G401 (cell line): ENCODE data around the gene PPP1R37. TPM values are rescaled to one million over a fixed set of nuclear protein-coding genes. Genes with fewer than 3 reads are reported as not detected.

ENCODE experiments used
- DNase-seq: peaks from one replicate; pipeline ENCODE4 v3.0.0-alpha.2; 2015; ENCODE audit warnings: low spot score
- in situ Hi-C: cut with HindIII; loops from 2 replicates; pipeline ENCODE4 v1.10.0; 2016; ENCODE audit warnings: low sequenced_read_pairs, mixed read lengths
- total RNA-seq: library from RNA; depleted of rRNA; stranded (reverse); fragments of >200 nt; shearing (Covaris generic); gene quantifications from 2 replicates; pipeline ENCODE4 v1.2.3, GENCODE V29; 2014

Gene PPP1R37
- total RNA-seq, 1 experiment from 2014 or later = 42.6 TPM

DNA sequence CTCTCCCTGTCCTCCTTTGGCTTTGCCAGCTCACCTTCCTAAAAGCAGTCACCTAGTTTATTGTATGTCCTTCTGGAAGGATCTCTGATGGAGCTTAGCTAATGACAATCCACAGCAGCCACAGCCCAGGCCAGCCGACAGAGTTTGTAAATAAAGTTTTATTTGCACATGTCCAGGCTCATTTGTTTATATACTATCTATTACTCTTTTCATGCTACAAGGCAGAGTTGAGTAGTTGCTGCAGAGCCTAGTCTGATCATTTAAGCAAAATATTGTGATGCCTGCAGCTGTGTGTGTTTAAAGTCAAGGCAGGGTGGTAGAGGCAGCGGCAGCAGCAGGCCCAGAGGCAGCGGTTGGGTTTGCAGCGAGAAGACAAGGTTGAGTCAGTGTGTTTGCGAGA lies 35.2 kb downstream of the PPP1R37 start:
- DNase-seq = no peak
- in situ Hi-C loops = no loop called here

DNA sequence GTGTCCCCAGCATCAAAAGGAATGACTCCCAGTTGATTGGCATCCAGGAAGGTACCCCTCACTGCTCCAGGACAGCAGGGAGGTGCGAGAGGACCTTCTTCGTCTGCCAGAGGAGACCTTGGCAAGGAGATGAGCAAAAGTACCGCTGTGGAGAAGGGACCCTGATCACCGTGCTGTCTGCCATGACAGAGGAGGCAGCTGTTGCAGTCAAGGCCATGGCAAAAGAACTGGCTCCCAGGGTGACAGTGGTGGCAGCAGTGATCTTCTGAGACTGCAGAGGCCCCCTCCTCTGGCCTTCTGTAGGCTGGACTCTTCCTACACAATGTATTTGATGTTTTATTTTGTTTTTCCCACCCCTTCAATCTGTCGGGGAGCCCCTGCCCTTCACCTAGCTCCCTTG lies 35.8 kb downstream of the PPP1R37 start:
- no peak for DNase-seq
- in situ Hi-C loops = no loop called here

DNA sequence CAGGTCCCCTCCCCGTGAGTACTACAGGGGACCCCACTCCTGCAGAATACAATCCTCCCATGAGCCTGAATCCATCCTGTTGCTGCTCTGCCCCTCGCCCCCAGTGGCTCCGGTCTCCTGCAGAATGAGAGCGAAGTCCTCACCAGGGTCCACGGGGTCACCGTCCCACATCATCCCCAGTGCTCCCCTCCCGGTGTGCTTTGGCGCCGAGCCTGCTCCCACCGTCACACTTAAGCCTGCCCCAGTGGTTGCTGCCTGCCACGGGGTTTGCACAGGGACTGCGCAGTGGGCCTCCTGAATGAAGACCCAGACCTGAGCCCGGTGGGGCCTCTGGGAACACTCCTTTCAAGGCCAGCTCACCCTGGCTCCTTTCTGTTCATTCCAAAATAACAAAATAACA lies 37.3 kb downstream of the PPP1R37 start:
- in situ Hi-C loops = no loop called here
- no peak for DNase-seq

DNA sequence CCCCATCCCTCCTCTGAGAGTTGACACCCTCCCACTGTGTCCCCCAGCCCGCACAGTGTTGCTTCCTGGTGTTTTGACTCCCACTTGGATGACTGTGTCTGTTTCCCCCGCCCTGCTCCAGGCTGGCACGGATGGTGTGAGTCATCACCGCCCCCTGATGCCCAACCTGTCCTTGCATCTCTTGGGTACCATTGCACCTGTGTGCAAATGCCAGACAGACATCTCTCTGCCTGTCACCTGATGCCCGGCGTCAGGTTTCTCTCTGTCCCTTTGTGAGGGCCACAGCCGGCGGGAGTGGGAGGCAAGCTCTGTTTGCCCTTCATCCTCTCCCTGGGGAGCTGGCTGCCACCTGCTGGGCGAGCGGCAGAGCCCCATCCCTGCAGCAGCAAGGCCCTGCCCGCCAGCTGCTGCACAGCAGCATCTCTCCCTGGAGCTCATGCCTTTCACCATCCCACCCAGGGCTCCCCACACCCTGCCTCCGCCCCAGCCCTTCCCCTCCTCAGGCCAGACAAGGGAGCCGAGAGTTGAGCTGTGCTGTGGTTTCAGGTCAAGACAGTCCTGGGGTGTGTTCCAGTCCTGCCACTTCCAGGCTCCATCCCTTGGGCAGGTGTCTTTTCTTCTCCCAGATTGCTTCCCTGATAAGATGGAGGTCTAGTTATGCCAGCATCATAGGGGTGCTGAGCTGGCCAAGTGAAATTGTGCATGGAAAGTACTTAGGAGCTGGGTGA lies 38.1 kb downstream of the PPP1R37 start:
- in situ Hi-C loops = no loop called here
- DNase-seq = no peak

GRCh38 chr19:45133661-45134060 lies 40.7 kb downstream of the PPP1R37 start:
- in situ Hi-C loops = no loop called here
- DNase-seq = no peak

DNA sequence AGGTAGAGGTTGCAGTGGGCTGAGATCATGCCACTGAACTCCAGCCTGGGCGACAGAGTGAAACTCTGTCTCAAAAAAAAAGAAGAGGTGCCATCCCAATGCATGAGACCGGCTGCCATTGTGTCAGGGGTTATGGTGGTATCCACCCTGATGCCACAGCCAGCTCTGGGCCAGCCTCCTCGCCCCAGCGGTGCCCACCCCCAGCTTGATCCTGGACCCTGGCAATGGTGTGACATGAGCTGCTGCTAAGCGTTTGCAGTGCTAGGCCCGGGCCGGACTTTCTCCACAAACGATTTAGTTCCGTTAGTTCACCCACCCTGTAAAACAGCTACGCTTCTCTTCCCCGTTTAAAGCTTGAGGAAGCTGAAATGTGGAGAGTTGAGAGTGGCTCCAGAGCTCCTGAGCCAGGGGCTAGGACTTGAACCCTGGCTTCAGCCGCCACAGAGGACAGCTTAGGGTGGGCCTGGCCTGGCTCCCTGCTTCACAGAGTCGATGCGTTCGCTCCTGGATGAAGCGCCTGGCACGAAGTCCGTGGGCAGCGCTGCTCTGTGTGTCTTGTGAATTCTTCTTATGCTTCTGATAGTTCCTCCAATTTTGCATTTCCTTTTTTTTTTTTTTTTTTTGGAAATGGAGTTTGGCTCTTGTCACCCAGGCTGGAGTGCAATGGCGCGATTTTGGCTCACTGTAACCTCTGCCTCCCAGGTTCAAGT lies 42.4 kb downstream of the PPP1R37 start:
- in situ Hi-C loops = no loop called here
- DNase-seq = no peak

DNA sequence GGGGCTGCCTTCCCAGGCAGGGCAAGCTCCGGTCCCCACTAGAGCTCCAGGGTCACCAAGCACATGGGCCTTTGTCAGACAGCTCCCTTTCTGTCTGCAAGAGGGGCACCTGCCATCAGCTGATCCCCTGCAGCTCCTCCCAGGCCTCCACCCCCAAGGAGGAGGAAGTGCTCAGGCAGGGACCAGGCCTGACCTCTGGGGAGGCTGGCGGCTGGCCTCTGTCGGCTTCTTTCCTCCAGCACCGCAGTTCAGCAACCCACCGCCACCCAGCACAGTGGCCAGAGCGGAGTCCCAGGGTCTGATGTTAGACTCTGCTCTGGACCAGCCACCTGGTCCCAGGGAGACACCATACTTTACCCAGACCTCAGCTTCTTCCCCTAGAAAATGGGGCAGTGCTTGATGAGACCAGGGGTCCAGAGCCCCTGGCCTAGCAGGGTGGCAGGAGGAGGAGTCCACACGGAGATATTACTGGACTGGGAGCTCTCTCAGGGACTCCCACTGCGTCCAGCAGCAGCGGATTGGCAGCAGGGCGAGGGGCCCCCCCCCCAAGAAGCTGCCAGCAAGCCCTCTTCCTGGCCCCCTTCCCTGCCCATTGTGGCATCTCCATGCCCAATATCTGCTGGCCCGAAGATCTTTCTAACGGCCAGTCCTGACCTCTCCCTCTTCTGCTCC lies 43.7 kb downstream of the PPP1R37 start:
- DNase-seq = no peak
- in situ Hi-C loops = no loop called here

- in situ Hi-C loops = no loop called here
- DNase-seq = no peak
These were observed 44.3 kb downstream of the PPP1R37 start for GRCh38 chr19:45137179-45137761.

GRCh38 chr19:45138303-45138751 lies 45.3 kb downstream of the PPP1R37 start:
- DNase-seq = no peak
- in situ Hi-C loops = no loop called here

- DNase-seq = no peak
- in situ Hi-C loops = no loop called here
These were observed 46.5 kb downstream of the PPP1R37 start for GRCh38 chr19:45139286-45140143.

GRCh38 chr19:45140144-45140503 lies 47.1 kb downstream of the PPP1R37 start:
- DNase-seq = no peak
- in situ Hi-C loops = no loop called here

- in situ Hi-C loops = no loop called here
These were observed 47.6 kb downstream of the PPP1R37 start for GRCh38 chr19:45140533-45140932.

GRCh38 chr19:45141203-45141900 lies 48.4 kb downstream of the PPP1R37 start:
- in situ Hi-C loops = no loop called here
- no peak for DNase-seq

More at GRCh38 chr19:45140533-45140932, 47.6 kb downstream of the PPP1R37 start:
- no peak for DNase-seq

DNA sequence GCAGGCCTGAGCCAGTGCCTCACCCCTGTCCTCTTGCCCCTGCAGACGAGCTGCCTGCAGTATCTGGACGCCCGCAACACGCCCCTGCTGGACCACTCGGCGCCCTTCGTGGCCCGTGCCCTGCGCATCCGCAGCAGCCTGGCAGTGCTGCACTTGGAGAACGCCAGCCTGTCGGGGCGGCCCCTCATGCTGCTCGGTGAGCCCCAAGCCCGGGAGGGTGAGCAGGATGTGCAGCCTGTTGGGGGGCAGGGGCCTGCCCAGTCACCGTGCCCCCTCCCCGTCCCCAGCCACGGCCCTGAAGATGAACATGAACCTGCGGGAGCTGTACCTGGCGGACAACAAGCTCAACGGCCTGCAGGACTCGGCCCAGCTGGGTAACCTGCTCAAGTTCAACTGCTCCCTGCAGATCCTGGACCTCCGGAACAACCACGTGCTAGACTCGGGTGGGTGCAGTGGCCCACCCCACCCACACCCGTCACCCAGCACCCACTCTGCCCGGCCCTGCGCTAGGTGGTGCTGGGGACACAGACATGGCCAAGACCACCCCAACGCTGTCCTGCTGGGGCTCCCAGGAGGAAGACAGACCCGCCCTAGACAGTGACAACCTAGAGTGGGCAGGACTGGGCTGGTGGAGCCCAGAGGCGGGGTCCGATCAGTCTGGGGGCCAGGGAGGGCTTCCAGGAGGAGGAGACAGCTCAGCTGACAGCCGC lies 49.2 kb downstream of the PPP1R37 start:
- in situ Hi-C loops = no loop called here
- DNase-seq = no peak

DNA sequence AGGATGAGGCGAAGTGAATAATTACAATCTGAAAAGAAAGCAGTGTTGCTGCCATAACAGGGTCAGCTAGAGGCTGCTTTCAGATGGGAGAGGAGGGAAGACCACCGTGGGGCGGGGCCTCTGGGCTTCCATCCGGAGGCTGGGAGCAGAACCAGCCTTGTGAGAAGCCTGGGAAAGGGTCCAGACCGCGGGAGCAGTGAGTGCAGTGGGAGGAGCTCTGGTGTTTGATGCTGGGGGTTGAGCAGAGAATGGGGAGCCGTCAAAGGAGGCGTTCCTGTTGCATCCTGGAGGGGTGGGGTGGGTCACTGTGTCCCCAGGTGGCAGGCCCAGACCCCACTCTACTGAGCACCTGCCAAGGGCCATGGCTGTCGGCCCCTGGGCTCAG lies 49.7 kb downstream of the PPP1R37 start:
- in situ Hi-C loops = no loop called here
- DNase-seq = no peak

DNA sequence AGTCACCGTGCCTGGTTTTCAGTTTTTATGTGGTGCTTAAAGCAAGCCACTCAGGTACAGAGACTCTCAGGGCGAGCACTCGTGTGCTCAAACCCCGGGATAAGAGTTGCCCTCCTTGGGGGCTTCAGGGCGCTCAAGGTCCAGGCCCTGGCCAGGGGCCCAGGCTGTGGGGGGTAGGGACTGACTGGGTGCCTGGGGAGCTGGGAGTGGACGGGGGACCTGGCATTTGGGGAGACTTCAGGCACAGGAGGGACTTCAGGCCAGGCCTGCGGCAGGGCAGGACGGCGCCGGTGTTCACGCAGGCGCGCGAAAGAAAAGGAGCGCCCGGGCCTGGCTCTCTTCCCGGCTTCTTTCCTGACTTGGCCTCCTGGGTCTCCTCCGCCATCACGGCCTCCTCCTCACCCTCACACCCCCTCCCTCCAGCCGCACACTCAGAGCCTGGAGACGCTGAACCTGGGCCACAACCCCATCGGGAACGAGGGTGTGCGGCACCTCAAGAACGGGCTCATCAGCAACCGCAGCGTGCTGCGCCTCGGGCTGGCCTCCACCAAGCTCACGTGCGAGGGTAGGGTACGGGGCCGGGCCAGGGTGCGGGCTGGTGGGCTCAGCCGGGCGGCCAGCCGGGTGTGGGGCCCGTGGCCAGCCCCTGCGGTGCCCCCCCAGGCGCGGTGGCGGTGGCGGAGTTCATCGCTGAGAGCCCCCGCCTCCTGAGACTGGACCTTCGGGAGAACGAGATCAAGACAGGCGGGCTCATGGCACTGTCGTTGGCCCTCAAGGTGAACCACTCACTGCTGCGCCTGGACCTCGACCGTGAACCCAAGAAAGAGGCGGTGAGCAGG lies 51.7 kb downstream of the PPP1R37 start:
- in situ Hi-C loops = no loop called here
- DNase-seq = no peak
